ENCODE measurements around the gene MRPS2.
"Not testable (repeated sequence)": the region's sequence is repeated elsewhere in the genome, so short reads cannot be mapped to it uniquely, and the experiment has no call there.

DNA sequence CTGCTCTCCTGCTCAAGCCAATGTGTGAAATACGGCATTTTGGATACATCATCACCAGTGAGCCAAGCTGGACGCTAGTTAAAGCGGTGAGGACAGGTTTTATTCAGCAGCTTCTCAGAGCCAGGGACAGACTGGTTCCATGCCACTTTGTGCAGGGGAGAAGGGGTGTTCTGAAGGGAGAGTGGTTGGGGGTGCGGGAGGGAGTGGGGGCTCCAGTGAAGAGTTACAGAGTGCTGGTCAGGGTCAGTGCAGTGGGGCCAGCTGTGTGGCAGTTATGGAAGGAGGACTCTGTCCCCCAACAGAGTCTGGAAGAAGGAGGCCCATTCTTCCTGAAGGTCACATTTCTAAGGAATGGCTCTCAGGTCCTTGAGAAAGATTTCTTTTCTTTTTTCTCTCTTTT is 34.3 kb downstream of the MRPS2 start:
- not testable (repeated sequence) for TF ChIP-seq EZH2 (IDR thresholded peaks at IDR 0.05; ENCODE audit: borderline replicate concordance, low read length)
- TF ChIP-seq, protein P1, sequence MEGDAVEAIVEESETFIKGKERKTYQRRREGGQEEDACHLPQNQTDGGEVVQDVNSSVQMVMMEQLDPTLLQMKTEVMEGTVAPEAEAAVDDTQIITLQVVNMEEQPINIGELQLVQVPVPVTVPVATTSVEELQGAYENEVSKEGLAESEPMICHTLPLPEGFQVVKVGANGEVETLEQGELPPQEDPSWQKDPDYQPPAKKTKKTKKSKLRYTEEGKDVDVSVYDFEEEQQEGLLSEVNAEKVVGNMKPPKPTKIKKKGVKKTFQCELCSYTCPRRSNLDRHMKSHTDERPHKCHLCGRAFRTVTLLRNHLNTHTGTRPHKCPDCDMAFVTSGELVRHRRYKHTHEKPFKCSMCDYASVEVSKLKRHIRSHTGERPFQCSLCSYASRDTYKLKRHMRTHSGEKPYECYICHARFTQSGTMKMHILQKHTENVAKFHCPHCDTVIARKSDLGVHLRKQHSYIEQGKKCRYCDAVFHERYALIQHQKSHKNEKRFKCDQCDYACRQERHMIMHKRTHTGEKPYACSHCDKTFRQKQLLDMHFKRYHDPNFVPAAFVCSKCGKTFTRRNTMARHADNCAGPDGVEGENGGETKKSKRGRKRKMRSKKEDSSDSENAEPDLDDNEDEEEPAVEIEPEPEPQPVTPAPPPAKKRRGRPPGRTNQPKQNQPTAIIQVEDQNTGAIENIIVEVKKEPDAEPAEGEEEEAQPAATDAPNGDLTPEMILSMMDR (IDR thresholded peaks at IDR 0.05; ENCODE audit: low read length), result not testable (repeated sequence)
